GM11168 (cell line): ENCODE results near the gene LRFN2.

ENCODE experiments used
- in situ Hi-C: fragments of 300-500 bp; cut with MboI; formaldehyde crosslinking; loops from one replicate; pipeline ENCODE4 v1.12.0; 2022; ENCODE audit warnings: low sequenced_read_pairs; ENCODE audit not compliant: unreplicated experiment

LRFN2 gene

GRCh38 chr6:40588070-40588384, 863 bp upstream of the LRFN2 start:
- in situ Hi-C loops, result no loop called here

- in situ Hi-C loops, result no loop called here
Measured at GRCh38 chr6:40586369-40587201, 579 bp downstream of the LRFN2 start.

GRCh38 chr6:40585651-40586269, 1.4 kb downstream of the LRFN2 start:
- in situ Hi-C loops, result no loop called here

- in situ Hi-C loops, result no loop called here
Measured at GRCh38 chr6:40585223-40585622, 1.9 kb downstream of the LRFN2 start.

GRCh38 chr6:40584741-40585140, 2.4 kb downstream of the LRFN2 start:
- in situ Hi-C loops, result no loop called here

GRCh38 chr6:40583709-40584108, 3.5 kb downstream of the LRFN2 start:
- in situ Hi-C loops, result no loop called here

GRCh38 chr6:40582892-40583291, 4.3 kb downstream of the LRFN2 start:
- in situ Hi-C loops, result no loop called here

- in situ Hi-C loops, result no loop called here
Measured at GRCh38 chr6:40579101-40579500, 8.1 kb downstream of the LRFN2 start.

GRCh38 chr6:40577672-40578071, 9.5 kb downstream of the LRFN2 start:
- in situ Hi-C loops, result no loop called here

GRCh38 chr6:40573221-40573620, 13.9 kb downstream of the LRFN2 start:
- in situ Hi-C loops, result no loop called here

- in situ Hi-C loops, result no loop called here
Measured at GRCh38 chr6:40569162-40569910, 17.8 kb downstream of the LRFN2 start.

GRCh38 chr6:40568062-40568708, 19.0 kb downstream of the LRFN2 start:
- in situ Hi-C loops, result no loop called here

- in situ Hi-C loops, result no loop called here
Measured at GRCh38 chr6:40563111-40563510, 24.1 kb downstream of the LRFN2 start.

GRCh38 chr6:40559056-40559455, 28.1 kb downstream of the LRFN2 start:
- in situ Hi-C loops, result no loop called here

- in situ Hi-C loops, result no loop called here
Measured at GRCh38 chr6:40558102-40558501, 29.1 kb downstream of the LRFN2 start.

GRCh38 chr6:40556881-40557280, 30.3 kb downstream of the LRFN2 start:
- in situ Hi-C loops, result no loop called here

GRCh38 chr6:40556023-40556422, 31.1 kb downstream of the LRFN2 start:
- in situ Hi-C loops, result no loop called here

GRCh38 chr6:40555092-40555491, 32.1 kb downstream of the LRFN2 start:
- in situ Hi-C loops, result no loop called here

GRCh38 chr6:40552941-40553340, 34.2 kb downstream of the LRFN2 start:
- in situ Hi-C loops, result no loop called here

GRCh38 chr6:40551966-40552505, 35.1 kb downstream of the LRFN2 start:
- in situ Hi-C loops, result no loop called here
